RWPE2 (cell line): ENCODE results near the gene IL1RAPL1.

ENCODE experiments used
- ATAC-seq: fragments of 200-7000 bp; cut with Tn5 transposase; 3 replicates; pipeline ENCODE4 v1.9.1; 2021; ENCODE audit warnings: low read depth
- DNase-seq: peaks from one replicate; pipeline ENCODE4 v3.0.0-alpha.2; 2020; ENCODE audit warnings: low spot score
- H3K27ac ChIP-seq: fragments of 450-650 bp; 2 replicates; pipeline ENCODE4 v1.5.1; 2017; ENCODE audit warnings: mild to moderate bottlenecking; ENCODE audit not compliant: poor library complexity, severe bottlenecking
- H3K27me3 ChIP-seq: fragments of 250-450 bp; sonication (Bioruptor Pico); 2 replicates; pipeline ENCODE4 v1.5.1; 2021; ENCODE audit warnings: mild to moderate bottlenecking, moderate library complexity; ENCODE audit not compliant: insufficient read depth, poor library complexity, severe bottlenecking
- H3K36me3 ChIP-seq: fragments of 250-450 bp; sonication (Bioruptor Pico); 2 replicates; pipeline ENCODE4 v1.5.1; 2020; ENCODE audit warnings: low read depth, mild to moderate bottlenecking, moderate library complexity
- H3K4me1 ChIP-seq: fragments of 250-450 bp; sonication (Bioruptor Pico); 2 replicates; pipeline ENCODE4 v1.5.1; 2021; ENCODE audit warnings: mild to moderate bottlenecking, moderate library complexity; ENCODE audit not compliant: insufficient read depth, poor library complexity, severe bottlenecking
- H3K4me3 ChIP-seq: fragments of 250-450 bp; sonication (Bioruptor Pico); 2 replicates; pipeline ENCODE4 v1.5.1; 2021; ENCODE audit warnings: mild to moderate bottlenecking, moderate library complexity; ENCODE audit not compliant: severe bottlenecking
- H3K9me3 ChIP-seq: fragments of 250-450 bp; sonication (Bioruptor Pico); 2 replicates; pipeline ENCODE4 v1.5.1; 2021; ENCODE audit warnings: mild to moderate bottlenecking, moderate library complexity; ENCODE audit not compliant: severe bottlenecking
- CTCF ChIP-seq: fragments of 450-650 bp; IDR thresholded peaks from one replicate; pipeline ENCODE4 v1.5.1; 2017; ENCODE audit warnings: mild to moderate bottlenecking, moderate library complexity; ENCODE audit not compliant: poor library complexity, severe bottlenecking

IL1RAPL1 gene

GRCh38 chrX:29066516-29066915 is 479.3 kb downstream of the IL1RAPL1 start:
- no peak for TF ChIP-seq CTCF
- Histone ChIP-seq H3K27ac (no peak overlapping the region), H3K36me3 (no peaks in the 10 kb centered on the region), H3K4me3 (no peak overlapping the region), H3K4me1 (no peaks in the 10 kb centered on the region), H3K9me3 (no peaks in the 10 kb centered on the region), H3K27me3 (no peaks in the 10 kb centered on the region)
- DNase-seq (no peak), ATAC-seq (no peak)

GRCh38 chrX:29067351-29067750 is 480.1 kb downstream of the IL1RAPL1 start:
- no peak overlapping the region for H3K4me3 ChIP-seq

GRCh38 chrX:29071525-29072320 is 484.5 kb downstream of the IL1RAPL1 start:
- TF ChIP-seq CTCF = no peak
- H3K27ac ChIP-seq = no peak overlapping the region
- H3K4me1 ChIP-seq = no peaks in the 10 kb centered on the region
- ATAC-seq (no peak), DNase-seq (no peak)
- no peaks in the 10 kb centered on the region for H3K36me3 ChIP-seq
- H3K9me3 ChIP-seq = no peaks in the 10 kb centered on the region
- H3K27me3 ChIP-seq = no peaks in the 10 kb centered on the region
- H3K4me3 ChIP-seq = no peak overlapping the region

More at GRCh38 chrX:29067351-29067750, 480.1 kb downstream of the IL1RAPL1 start:
- no peak for DNase-seq
- no peak for TF ChIP-seq CTCF
- ATAC-seq = no peak
- Histone ChIP-seq H3K27me3 (no peaks in the 10 kb centered on the region), H3K9me3 (no peaks in the 10 kb centered on the region), H3K27ac (no peak overlapping the region), H3K4me1 (no peaks in the 10 kb centered on the region), H3K36me3 (no peaks in the 10 kb centered on the region)

GRCh38 chrX:29082558-29082957 is 495.3 kb downstream of the IL1RAPL1 start:
- no peak for TF ChIP-seq CTCF
- Histone ChIP-seq H3K27ac (no peak overlapping the region), H3K36me3 (no peaks in the 10 kb centered on the region), H3K4me1 (no peaks in the 10 kb centered on the region), H3K4me3 (no peak overlapping the region), H3K9me3 (no peaks in the 10 kb centered on the region), H3K27me3 (no peaks in the 10 kb centered on the region)
- DNase-seq = no peak
- ATAC-seq = no peak

GRCh38 chrX:29083823-29084222 is 496.6 kb downstream of the IL1RAPL1 start:
- ATAC-seq (no peak), DNase-seq (no peak)
- no peak for TF ChIP-seq CTCF
- H3K4me3 ChIP-seq = no peak overlapping the region
- H3K9me3 ChIP-seq = no peaks in the 10 kb centered on the region
- no peaks in the 10 kb centered on the region for H3K36me3 ChIP-seq
- H3K27me3 ChIP-seq = no peaks in the 10 kb centered on the region
- no peak overlapping the region for H3K27ac ChIP-seq
- no peaks in the 10 kb centered on the region for H3K4me1 ChIP-seq
